Endothelial cell of umbilical vein (primary cell): ENCODE results near the gene ZDHHC14. TPM values are rescaled to one million over a fixed set of nuclear protein-coding genes. Genes with fewer than 3 reads are reported as not detected.

Experiments used
- BruUV-seq: library from RNA; stranded (reverse); fragments of 400-500 nt; replicated peaks from 2 replicates; lab custom pipeline; 2021; lab: Mats Ljungman, UMichigan
- CTCF ChIA-PET: fragments of 300-600, 350-600 bp; sonication (Branson Sonifier 250); formaldehyde crosslinking; loops from one replicate; lab custom pipeline; 2021; ENCODE audit warnings: antibody characterized with exemption, inconsistent platforms; lab: Charles Lee
- POLR2A ChIA-PET: fragments of 300-600, 350-600 bp; sonication (Branson Sonifier 250); formaldehyde crosslinking; loops from one replicate; lab custom pipeline; 2021; ENCODE audit warnings: antibody characterized with exemption, inconsistent platforms; lab: Charles Lee
- DNase-seq: peaks from one replicate; pipeline ENCODE4 v3.0.0-alpha.2; 2011; ENCODE audit warnings: low read depth, low spot score
- FAIRE-seq: peaks from 2 replicates; lab custom pipeline; 2011; peaks lifted over from hg19 to GRCh38; lab: Jason Lieb, UNC
- H2AFZ ChIP-seq: 2 replicates; pipeline ENCODE4 v1.6.0; 2012; ENCODE audit warnings: low read depth, low read length, control low read depth, inconsistent platforms
- H3K27ac ChIP-seq: 2 replicates; pipeline ENCODE4 v1.5.1; 2011; ENCODE audit warnings: low read depth, mild to moderate bottlenecking, control low read depth, low read length, moderate library complexity; ENCODE audit not compliant: insufficient read depth
- H3K27me3 ChIP-seq, 2 experiments: 2 replicates each; pipeline versions ENCODE4 v1.6.0 to v1.6.1; 2011; ENCODE audit warnings: low read length in 2 of 2, mixed read lengths in 1 of 2; ENCODE audit not compliant: control insufficient read depth in 2 of 2, insufficient read depth in 2 of 2
- H3K36me3 ChIP-seq, 2 experiments: 2 replicates in 1 of 2; 3 replicates in 1 of 2; pipeline ENCODE4 v1.5.1; 2011; ENCODE audit warnings: low read length in 2 of 2, mild to moderate bottlenecking in 1 of 2, moderate library complexity in 1 of 2; ENCODE audit not compliant: control insufficient read depth in 2 of 2, insufficient read depth in 2 of 2; ENCODE audit errors: extremely low read depth in 1 of 2
- H3K4me1 ChIP-seq: 3 replicates; pipeline ENCODE4 v1.5.1; 2011; ENCODE audit warnings: mild to moderate bottlenecking, low read length; ENCODE audit not compliant: control insufficient read depth, insufficient read depth; ENCODE audit errors: extremely low read depth
- H3K4me2 ChIP-seq: 2 replicates; pipeline ENCODE4 v1.6.1; 2011; ENCODE audit warnings: low read length, control low read depth, mixed read lengths; ENCODE audit not compliant: insufficient read depth
- H3K4me3 ChIP-seq, 3 experiments: fragments of 200-600 bp in 1 of 3; sonication (generic), shearing (Covaris generic) in 1 of 3; replicated peaks in 1 of 3; 2 replicates each; pipeline ENCODE4 v1.5.1; 2011 to 2016; ENCODE audit warnings: control low read depth in 3 of 3, low read length in 3 of 3, mild to moderate bottlenecking in 2 of 3, inconsistent platforms in 1 of 3, low read depth in 1 of 3, moderate library complexity in 1 of 3; ENCODE audit not compliant: insufficient read depth in 1 of 3
- H3K79me2 ChIP-seq: 2 replicates; pipeline ENCODE4 v1.6.0; 2012; ENCODE audit warnings: low read length, inconsistent platforms; ENCODE audit not compliant: control insufficient read depth, insufficient read depth
- H3K9ac ChIP-seq: replicated peaks from 2 replicates; pipeline ENCODE3; 2011; ENCODE audit warnings: low read length, control low read depth; ENCODE audit not compliant: insufficient read depth; ENCODE audit errors: extremely low read depth
- H3K9me1 ChIP-seq: replicated peaks from 3 replicates; pipeline ENCODE4 v1.6.0; 2011; ENCODE audit warnings: mild to moderate bottlenecking, low read length; ENCODE audit not compliant: control insufficient read depth, insufficient read depth; ENCODE audit errors: extremely low read depth
- H3K9me3 ChIP-seq: replicated peaks from 2 replicates; pipeline ENCODE4 v1.5.1; 2012; ENCODE audit warnings: low read length, inconsistent platforms; ENCODE audit not compliant: control insufficient read depth, insufficient read depth
- H4K20me1 ChIP-seq: replicated peaks from 2 replicates; pipeline ENCODE3; 2011; ENCODE audit warnings: mild to moderate bottlenecking, low read length; ENCODE audit not compliant: control insufficient read depth, insufficient read depth; ENCODE audit errors: extremely low read depth
- EZH2 ChIP-seq: IDR thresholded peaks from 2 replicates; pipeline ENCODE4 v1.6.1; 2012; ENCODE audit warnings: borderline replicate concordance, low read depth, mild to moderate bottlenecking, moderate library complexity, low read length, inconsistent platforms; ENCODE audit not compliant: severe bottlenecking
- FOS ChIP-seq: IDR thresholded peaks from 2 replicates; pipeline ENCODE4 v1.6.1; 2011; ENCODE audit warnings: mild to moderate bottlenecking, low read length, moderate library complexity, borderline replicate concordance; ENCODE audit not compliant: insufficient read depth
- GATA2 ChIP-seq: IDR thresholded peaks from 2 replicates; pipeline ENCODE4 v1.7.0; 2011; ENCODE audit warnings: low read depth, mild to moderate bottlenecking, moderate library complexity, mixed read lengths, low read length; ENCODE audit not compliant: insufficient read length, insufficient read depth
- JUN ChIP-seq: IDR thresholded peaks from 2 replicates; pipeline ENCODE4 v1.6.1; 2011; ENCODE audit warnings: borderline replicate concordance, low read depth; ENCODE audit not compliant: insufficient read length, insufficient read depth
- MYC ChIP-seq: IDR thresholded peaks from one replicate; pipeline ENCODE4 v1.6.1; 2011; ENCODE audit warnings: mild to moderate bottlenecking, low read depth, low read length
- POLR2A ChIP-seq: IDR thresholded peaks from 2 replicates; pipeline ENCODE4 v1.6.1; 2012; ENCODE audit warnings: low read depth, mild to moderate bottlenecking, control low read depth, low read length
- POLR2AphosphoS5 ChIP-seq: IDR thresholded peaks from 2 replicates; pipeline ENCODE4 v1.6.1; 2012; ENCODE audit warnings: low read depth, mild to moderate bottlenecking, control low read depth, low read length, moderate library complexity; ENCODE audit not compliant: insufficient read depth
- dilution Hi-C: fragments of 300-500 bp; cut with MboI; formaldehyde crosslinking; loops from one replicate; pipeline ENCODE4 v1.15.0; 2019; ENCODE audit warnings: low sequenced_read_pairs; ENCODE audit not compliant: extremely low pct_ligation_motif_present
- intact Hi-C: fragments of 100-400 bp; cut with micrococcal nuclease; formaldehyde crosslinking; loops from one replicate; pipeline ENCODE4 v1.10.0; 2022
- polyA plus RNA-seq, 4 experiments: library from polyadenylated mRNA; depleted of rRNA in 3 of 4; stranded (reverse) in 3 of 4; unstranded in 1 of 4; fragments of >200 nt; gene quantifications; 2 replicates each; pipeline versions ENCODE4 v1.2.1 to v1.2.3, GENCODE V29; 2011 to 2012; ENCODE audit warnings: missing spikeins in 1 of 4
- total RNA-seq: library from RNA; stranded (reverse); gene quantifications from 2 replicates; pipeline ENCODE4 v1.2.3, GENCODE V29; 2021
- TF ChIP-seq, protein P1 (sequence below), 2 donors: IDR thresholded peaks; 1 replicate in 1 of 2; 2 replicates in 1 of 2; pipeline ENCODE4 v1.5.1; 2011; ENCODE audit warnings: low read length in 2 of 2, mild to moderate bottlenecking in 2 of 2, moderate library complexity in 2 of 2, control low read depth in 1 of 2, inconsistent platforms in 1 of 2, low read depth in 1 of 2; ENCODE audit not compliant: insufficient read depth in 1 of 2; ENCODE audit errors: extremely low read depth in 1 of 2
- TF ChIP-seq, protein P2 (sequence below): IDR thresholded peaks from 2 replicates; pipeline ENCODE4 v1.6.1; 2011; ENCODE audit not compliant: insufficient read depth, insufficient read length

ZDHHC14 gene
- total and polyA plus RNA-seq, 2 donors (not counting 3 experiments of a cell fraction or from before 2014, with no cell fraction given), result 23.0 to 25.6 TPM

DNA sequence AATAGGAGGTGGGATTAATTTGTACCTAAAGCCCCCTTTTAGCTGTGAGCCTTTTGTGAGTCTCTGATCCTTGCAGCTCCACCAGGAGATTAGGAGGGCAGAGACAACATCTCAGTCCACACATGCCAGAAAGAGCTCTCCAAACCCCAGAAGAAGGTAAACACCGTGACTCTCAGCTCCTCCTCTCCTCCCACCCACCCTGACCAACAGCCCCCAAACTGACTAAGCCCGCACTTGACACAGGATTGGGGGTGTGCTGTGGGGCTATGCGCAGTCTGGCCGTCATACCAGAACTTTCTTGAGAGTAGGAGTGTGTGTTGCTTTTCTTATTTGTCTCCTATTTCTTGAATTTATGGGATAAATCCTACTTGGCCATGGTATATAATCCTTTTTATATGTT, 277.3 kb downstream of the ZDHHC14 start:
- POLR2A ChIA-PET, result no interaction called here
- Histone ChIP-seq H3K27me3 (no peaks in the 10 kb centered on the region), H2AFZ (no peak overlapping the region), H3K4me3 (no peak overlapping the region), H3K27ac (no peak overlapping the region), H3K79me2 (no peaks in the 10 kb centered on the region), H3K9me3 (no peaks in the 10 kb centered on the region), H4K20me1 (no peaks in the 10 kb centered on the region), H3K4me1 (peaks cover 8% of the 10 kb centered on the region), H3K36me3 (peaks cover 0 to 3% of the 10 kb centered on the region in 2 experiments), H3K9ac (no peak overlapping the region), H3K9me1 (no peaks in the 10 kb centered on the region), H3K4me2 (no peak overlapping the region)
- CTCF ChIA-PET, result interaction anchor here (1.0 to 1.4 kb wide), 2 partner anchors 8 to 343 kb away, joined by 3 to 5 read pairs; no protein-coding TSS in a partner anchor
- no peak for DNase-seq
- dilution Hi-C loops (no loop called here), intact Hi-C loops (no loop called here)
- no TSS peak for BruUV-seq
- FAIRE-seq, result no peak
- no peak for TF ChIP-seq MYC
- TF ChIP-seq POLR2AphosphoS5, result no peak
- no peak for TF ChIP-seq GATA2
- TF ChIP-seq, protein P1, sequence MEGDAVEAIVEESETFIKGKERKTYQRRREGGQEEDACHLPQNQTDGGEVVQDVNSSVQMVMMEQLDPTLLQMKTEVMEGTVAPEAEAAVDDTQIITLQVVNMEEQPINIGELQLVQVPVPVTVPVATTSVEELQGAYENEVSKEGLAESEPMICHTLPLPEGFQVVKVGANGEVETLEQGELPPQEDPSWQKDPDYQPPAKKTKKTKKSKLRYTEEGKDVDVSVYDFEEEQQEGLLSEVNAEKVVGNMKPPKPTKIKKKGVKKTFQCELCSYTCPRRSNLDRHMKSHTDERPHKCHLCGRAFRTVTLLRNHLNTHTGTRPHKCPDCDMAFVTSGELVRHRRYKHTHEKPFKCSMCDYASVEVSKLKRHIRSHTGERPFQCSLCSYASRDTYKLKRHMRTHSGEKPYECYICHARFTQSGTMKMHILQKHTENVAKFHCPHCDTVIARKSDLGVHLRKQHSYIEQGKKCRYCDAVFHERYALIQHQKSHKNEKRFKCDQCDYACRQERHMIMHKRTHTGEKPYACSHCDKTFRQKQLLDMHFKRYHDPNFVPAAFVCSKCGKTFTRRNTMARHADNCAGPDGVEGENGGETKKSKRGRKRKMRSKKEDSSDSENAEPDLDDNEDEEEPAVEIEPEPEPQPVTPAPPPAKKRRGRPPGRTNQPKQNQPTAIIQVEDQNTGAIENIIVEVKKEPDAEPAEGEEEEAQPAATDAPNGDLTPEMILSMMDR (IDR thresholded peaks at IDR 0.05; ENCODE audit: extremely low read depth in 1 of 2, insufficient read depth in 1 of 2, low read depth in 1 of 2, low read length in 2 of 2), result no peak
- no peak for TF ChIP-seq FOS
- TF ChIP-seq EZH2, result no peak
- no peak for TF ChIP-seq JUN
- TF ChIP-seq, protein P2, sequence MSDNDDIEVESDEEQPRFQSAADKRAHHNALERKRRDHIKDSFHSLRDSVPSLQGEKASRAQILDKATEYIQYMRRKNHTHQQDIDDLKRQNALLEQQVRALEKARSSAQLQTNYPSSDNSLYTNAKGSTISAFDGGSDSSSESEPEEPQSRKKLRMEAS, result no peak
- TF ChIP-seq POLR2A, result no peak
